Middle frontal gyrus (tissue), 1 donor: Measurements from ENCODE around the gene MTCH1.

ENCODE experiments used
- DNase-seq: peaks from one replicate; pipeline ENCODE4 v3.0.0-alpha.2; 2015; ENCODE audit warnings: low spot score; ENCODE audit errors: extremely low spot score

The MTCH1 gene

DNA sequence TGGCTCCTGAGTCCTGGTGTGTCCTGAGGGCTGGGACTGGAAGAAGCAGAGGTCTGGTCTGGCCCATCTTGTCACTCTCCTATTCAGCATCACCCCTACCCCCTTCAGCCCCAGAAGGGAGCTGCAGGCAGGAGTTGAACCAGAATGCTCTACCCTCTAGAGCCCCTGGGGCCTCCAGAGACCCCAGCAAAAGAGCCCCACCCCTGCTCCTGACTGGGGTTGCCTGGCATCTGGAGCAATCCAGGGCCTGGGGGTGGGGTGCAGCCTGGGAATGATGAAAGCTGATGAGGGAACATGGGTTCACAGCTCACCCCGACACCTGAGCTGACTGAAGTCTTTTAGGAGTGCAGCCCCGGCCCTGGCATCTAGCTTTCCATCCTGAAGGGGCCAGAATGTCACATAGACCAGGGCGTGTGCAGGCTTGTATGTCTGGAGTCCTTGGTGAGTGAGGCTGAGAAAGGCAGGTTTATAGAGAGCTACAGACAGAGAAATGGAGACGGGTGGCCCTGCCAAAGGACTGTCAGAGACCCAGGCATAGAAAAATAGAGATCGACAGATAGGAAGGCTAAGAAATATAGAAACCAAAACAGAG is 31.7 kb upstream of the MTCH1 start:
- DNase-seq = no peak

DNA sequence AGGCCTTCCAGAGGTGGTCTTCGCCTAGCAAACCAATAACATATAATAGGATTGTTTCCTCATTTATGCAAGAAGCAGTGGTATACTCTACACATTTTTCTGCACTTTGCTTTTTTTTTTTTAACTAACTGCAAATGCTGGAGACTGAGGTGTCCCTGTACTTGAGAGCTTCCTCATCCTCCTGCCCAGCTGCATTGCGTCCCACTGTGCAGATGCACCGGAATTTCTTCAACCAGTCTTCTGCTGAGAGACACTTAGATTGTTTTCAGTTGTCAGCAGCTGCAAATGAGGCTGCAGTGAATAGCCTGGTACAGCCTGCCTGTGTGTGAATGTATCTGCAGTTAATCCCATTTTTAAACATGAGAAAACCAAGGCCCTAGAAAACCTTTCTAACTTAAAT is 31.0 kb upstream of the MTCH1 start:
- DNase-seq = no peak

DNA sequence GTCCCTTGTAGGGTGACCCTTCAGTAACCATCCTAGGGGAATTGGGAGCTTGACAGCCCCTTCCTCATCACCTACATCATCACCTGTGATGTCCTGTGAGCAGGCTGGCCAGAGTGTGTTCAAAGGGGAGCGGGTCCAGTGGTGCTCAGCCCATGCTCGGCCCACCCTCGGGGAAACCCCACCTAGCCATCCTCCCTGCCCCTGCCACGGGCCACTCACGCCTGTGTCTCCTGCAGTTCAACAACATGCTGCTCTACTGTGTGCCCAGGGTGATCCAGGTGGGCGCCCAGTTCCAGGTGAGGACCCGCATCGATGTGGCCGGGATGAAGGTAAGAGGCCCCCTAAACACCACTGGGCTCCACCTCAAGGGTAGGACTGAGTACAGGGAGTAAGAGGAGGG is 29.5 kb upstream of the MTCH1 start:
- DNase-seq = no peak

DNA sequence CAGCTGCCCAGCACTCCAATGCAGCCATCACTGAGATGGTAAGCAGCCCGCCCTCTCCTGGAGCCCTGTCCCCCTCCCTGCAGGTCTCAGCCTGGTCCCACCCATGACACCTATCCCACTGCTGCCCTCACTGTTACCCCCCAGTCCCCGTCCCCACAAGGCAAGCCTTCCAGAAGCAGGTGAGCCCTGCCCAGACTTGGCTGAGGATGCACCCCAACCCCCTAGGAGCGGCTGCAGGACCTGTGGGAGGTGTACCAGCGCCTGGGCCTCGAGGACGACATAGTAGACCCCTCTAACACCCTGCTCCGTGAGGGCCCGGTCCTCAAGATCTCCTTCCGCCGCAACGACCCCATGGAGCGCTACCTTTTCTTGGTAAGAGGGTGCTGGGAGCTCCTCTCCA is 28.7 kb upstream of the MTCH1 start:
- no peak for DNase-seq

DNA sequence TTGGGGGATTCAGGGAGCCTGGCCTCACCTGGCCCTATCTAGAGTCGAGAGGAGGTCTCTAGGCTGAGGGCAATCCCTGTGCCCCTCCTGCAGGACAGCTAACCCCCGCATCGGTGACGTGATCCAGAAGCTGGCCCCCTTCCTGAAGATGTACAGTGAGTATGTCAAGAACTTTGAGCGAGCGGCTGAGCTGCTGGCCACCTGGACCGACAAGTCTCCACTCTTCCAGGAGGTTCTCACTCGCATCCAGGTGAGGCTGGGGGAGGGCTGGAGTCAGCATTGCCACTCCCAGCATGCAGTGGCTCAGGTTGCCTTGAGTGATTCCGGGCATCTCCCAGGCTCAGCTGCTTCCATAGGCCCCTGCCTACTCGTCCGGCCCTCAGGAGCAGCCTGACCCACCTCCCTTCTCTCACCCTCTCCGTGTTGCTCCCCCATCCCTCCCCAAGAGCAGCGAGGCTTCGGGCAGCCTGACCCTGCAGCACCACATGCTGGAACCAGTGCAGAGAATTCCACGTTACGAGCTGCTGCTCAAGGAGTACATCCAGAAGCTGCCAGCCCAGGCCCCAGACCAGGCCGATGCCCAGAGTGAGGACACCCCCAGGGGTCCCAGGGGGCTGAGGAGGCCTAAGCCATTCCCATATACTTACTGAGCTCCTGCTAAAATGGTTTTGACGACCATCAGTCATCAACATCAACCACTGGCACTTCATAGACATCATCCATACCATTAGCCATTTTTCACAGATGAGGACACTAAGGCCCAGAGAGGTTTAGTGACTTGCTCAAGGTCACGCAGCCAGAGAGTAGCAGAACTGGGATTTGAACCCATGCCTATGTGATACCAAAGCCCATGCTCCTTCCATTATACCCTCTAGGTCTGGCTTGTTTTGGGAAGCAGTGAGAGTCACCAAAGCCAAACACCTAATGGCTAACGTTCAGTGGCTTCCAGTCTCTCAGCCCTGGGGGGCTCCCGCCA is 27.8 kb upstream of the MTCH1 start:
- no peak for DNase-seq

GRCh38 chr6:37011656-37012378 is 25.8 kb upstream of the MTCH1 start:
- no peak for DNase-seq

GRCh38 chr6:37010402-37010892 is 24.5 kb upstream of the MTCH1 start:
- DNase-seq = no peak

- no peak for DNase-seq
Observed at GRCh38 chr6:37008484-37009465, 22.8 kb upstream of the MTCH1 start.

GRCh38 chr6:37007340-37008043 is 21.5 kb upstream of the MTCH1 start:
- DNase-seq = no peak

DNA sequence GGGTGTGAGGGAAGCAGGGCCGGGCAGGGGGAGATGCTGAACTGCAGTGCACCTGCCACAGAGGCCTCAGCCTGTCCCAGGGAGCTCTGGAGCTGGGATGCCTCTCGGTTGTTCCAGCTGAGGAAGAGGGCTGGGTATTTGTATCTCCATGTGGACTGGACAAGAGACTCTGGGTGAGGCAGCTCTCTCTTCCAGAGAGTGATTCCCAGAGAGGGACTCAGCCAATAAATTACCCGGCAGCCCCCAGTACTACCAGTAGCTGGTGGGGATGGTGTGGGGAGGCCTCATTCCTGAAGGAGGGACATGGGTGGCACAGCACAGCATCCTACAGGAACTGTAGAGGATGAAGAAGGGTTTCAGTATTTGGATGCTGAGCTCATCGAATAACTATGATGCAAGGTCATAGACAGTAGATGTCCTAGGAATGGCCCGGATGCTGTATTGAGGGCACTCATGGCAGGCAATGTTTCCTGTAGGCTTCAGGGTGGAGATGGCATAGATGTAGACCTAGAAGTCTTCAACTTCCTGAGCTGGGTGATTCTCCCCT is 20.9 kb upstream of the MTCH1 start:
- no peak for DNase-seq

DNA sequence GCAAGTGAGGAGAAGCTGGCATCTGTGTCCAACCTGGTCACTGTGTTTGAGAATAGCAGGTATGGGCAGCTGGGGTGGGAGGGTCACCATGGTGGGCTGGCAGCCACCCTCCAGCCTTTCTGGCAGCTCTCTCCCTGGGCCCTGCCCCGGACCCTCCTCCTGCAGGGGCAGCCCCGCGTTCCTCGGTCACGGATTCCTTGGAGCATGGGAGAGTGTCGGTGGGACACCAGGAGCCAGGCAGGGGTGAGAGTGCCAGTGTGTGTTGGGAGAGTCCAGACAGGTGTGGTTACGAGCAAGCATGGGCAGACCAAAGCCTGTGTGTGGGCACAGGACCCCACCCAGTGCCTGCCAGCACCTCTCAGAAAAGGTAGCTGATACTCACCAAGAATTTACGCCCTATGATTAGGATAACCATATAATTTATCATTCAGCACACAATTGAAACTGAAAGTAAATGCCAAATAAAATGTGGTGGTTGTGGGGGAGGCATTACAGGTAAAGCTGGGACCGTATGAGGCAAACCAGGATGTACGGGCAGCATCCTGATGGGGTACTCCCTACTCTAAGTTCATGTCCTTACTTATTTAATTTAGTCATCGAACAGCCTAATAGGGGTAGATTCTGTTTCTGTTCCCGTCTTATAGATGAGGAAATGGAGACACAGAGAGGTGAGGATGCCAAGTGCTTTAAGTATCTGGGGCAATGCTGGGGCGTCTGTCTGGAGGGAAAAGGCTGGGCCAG is 20.0 kb upstream of the MTCH1 start:
- no peak for DNase-seq

DNA sequence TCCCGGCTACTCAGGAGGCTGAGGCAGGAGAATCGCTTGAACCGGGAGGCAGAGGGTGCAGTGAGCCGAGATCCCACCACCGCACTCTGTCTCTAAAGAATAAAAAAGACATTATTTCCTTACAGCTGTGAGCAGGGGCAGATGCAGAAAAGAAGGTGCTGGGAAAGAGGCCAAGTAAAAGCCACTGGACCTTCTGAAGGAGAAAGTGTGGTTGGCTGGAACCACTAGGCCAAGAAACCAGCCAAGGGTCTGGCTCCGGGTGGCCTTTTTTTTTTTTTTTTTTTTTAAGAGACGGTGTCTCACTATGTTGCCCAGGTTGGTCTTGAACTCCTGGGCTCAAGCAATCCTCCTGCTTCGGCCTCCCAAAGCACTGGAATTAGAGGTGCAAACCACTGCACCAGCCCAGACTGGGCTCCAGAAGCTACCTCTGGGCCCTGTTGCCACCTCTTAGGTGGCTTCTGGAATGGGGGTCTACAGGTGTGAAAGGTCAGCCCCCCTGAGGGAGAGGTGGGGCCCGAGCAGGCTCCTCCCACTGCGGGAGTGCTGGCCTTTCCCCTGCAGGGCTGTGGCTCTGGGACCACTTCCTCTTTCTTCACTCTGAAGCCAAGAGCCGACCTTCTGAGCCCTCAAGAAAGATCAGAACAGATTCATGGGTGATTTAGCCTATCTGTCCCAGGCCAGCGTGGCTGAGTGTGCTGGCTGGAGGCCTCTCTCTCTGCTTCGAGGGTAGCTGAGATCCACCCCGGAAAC is 19.2 kb upstream of the MTCH1 start, which contains the start of gene FGD2:
Gene FGD2 (plus strand): TSS at position 595 of the 750 bp plus-strand sequence. CDS start 163 bp downstream, outside the sequence.
- no peak for DNase-seq

GRCh38 chr6:37004044-37004980 is 18.3 kb upstream of the MTCH1 start:
- no peak for DNase-seq

GRCh38 chr6:36999751-37000125 is 13.7 kb upstream of the MTCH1 start:
- DNase-seq = no peak

GRCh38 chr6:36999061-36999750 is 13.2 kb upstream of the MTCH1 start:
- no peak for DNase-seq

DNA sequence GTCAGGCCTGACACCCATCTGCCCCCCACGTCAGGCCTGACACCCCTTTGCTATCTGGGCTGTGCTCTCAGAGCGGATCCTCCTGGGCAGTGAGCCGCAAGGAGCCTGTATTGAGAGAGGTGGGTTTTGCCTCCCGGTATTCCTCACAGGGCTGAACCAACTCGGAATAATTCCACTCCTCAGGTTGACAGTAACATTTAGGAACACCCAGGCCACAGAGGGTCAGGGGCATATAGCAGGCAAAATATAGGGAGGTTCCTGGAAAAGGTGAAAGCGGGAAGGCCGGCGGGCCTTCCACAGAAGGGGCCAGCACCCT is 12.7 kb upstream of the MTCH1 start:
- no peak for DNase-seq
